ENCODE measurements around the gene EPM2AIP1.
"Not testable (repeated sequence)": the region's sequence is repeated elsewhere in the genome, so short reads cannot be mapped to it uniquely, and the experiment has no call there.

Gene EPM2AIP1

GRCh38 chr3:36992806-36993325, at the start of gene EPM2AIP1:
EPM2AIP1 (minus strand) TSS chr3:36993131; CDS start chr3:36993077, 54 bp downstream.
- in situ Hi-C loops (cut with HindIII; ENCODE audit: low pct_unique_long_range_greater_than_20kb, low sequenced_read_pairs) = no loop called here
- peak in 1 of 2 experiments; percentile 100 for DNase-seq (ENCODE audit: low read depth in 1 of 2, low spot score in 1 of 2)
- no peak for TF ChIP-seq JUND (IDR thresholded peaks at IDR 0.05; ENCODE audit: low read depth)

- in situ Hi-C loops (cut with HindIII; ENCODE audit: low pct_unique_long_range_greater_than_20kb, low sequenced_read_pairs); DNase-seq (ENCODE audit: low read depth in 1 of 2, low spot score in 1 of 2): not testable (repeated sequence)
These were observed 49.8 kb upstream of the EPM2AIP1 start for GRCh38 chr3:37042712-37043111.

- TF ChIP-seq JUND (IDR thresholded peaks at IDR 0.05; ENCODE audit: low read depth) = no peak
- in situ Hi-C loops (cut with HindIII; ENCODE audit: low pct_unique_long_range_greater_than_20kb, low sequenced_read_pairs) = no loop called here
- no peak for DNase-seq (ENCODE audit: low read depth in 1 of 2, low spot score in 1 of 2)
These were observed 48.7 kb upstream of the EPM2AIP1 start for GRCh38 chr3:37041546-37042195.

GRCh38 chr3:37040231-37040630, 47.3 kb upstream of the EPM2AIP1 start:
- TF ChIP-seq JUND (IDR thresholded peaks at IDR 0.05; ENCODE audit: low read depth) = no peak
- in situ Hi-C loops (cut with HindIII; ENCODE audit: low pct_unique_long_range_greater_than_20kb, low sequenced_read_pairs) = no loop called here
- DNase-seq (ENCODE audit: low read depth in 1 of 2, low spot score in 1 of 2) = no peak

- no peak for DNase-seq (ENCODE audit: low read depth in 1 of 2, low spot score in 1 of 2)
These were observed 46.4 kb upstream of the EPM2AIP1 start for GRCh38 chr3:37039161-37039846.

GRCh38 chr3:37037352-37037751, 44.4 kb upstream of the EPM2AIP1 start:
- DNase-seq (ENCODE audit: low read depth in 1 of 2, low spot score in 1 of 2) = no peak
- no peak for TF ChIP-seq JUND (IDR thresholded peaks at IDR 0.05; ENCODE audit: low read depth)
- in situ Hi-C loops (cut with HindIII; ENCODE audit: low pct_unique_long_range_greater_than_20kb, low sequenced_read_pairs) = no loop called here

More at GRCh38 chr3:37039161-37039846, 46.4 kb upstream of the EPM2AIP1 start:
- in situ Hi-C loops (cut with HindIII; ENCODE audit: low pct_unique_long_range_greater_than_20kb, low sequenced_read_pairs) = no loop called here
- TF ChIP-seq JUND (IDR thresholded peaks at IDR 0.05; ENCODE audit: low read depth) = no peak

GRCh38 chr3:37032961-37033360, 40.0 kb upstream of the EPM2AIP1 start:
- no peak for TF ChIP-seq JUND (IDR thresholded peaks at IDR 0.05; ENCODE audit: low read depth)
- no peak for DNase-seq (ENCODE audit: low read depth in 1 of 2, low spot score in 1 of 2)
- in situ Hi-C loops (cut with HindIII; ENCODE audit: low pct_unique_long_range_greater_than_20kb, low sequenced_read_pairs) = no loop called here

- in situ Hi-C loops (cut with HindIII; ENCODE audit: low pct_unique_long_range_greater_than_20kb, low sequenced_read_pairs) = no loop called here
- no peak for TF ChIP-seq JUND (IDR thresholded peaks at IDR 0.05; ENCODE audit: low read depth)
- DNase-seq (ENCODE audit: low read depth in 1 of 2, low spot score in 1 of 2) = no peak
These were observed 38.3 kb upstream of the EPM2AIP1 start for GRCh38 chr3:37031096-37031682.

- TF ChIP-seq JUND (IDR thresholded peaks at IDR 0.05; ENCODE audit: low read depth) = no peak
- in situ Hi-C loops (cut with HindIII; ENCODE audit: low pct_unique_long_range_greater_than_20kb, low sequenced_read_pairs) = no loop called here
- DNase-seq (ENCODE audit: low read depth in 1 of 2, low spot score in 1 of 2) = no peak
These were observed 37.7 kb upstream of the EPM2AIP1 start for GRCh38 chr3:37030588-37030987.

- in situ Hi-C loops (cut with HindIII; ENCODE audit: low pct_unique_long_range_greater_than_20kb, low sequenced_read_pairs) = no loop called here
- no peak for DNase-seq (ENCODE audit: low read depth in 1 of 2, low spot score in 1 of 2)
- no peak for TF ChIP-seq JUND (IDR thresholded peaks at IDR 0.05; ENCODE audit: low read depth)
These were observed 36.7 kb upstream of the EPM2AIP1 start for GRCh38 chr3:37029516-37030163.

GRCh38 chr3:37029111-37029510, 36.2 kb upstream of the EPM2AIP1 start:
- no peak for TF ChIP-seq JUND (IDR thresholded peaks at IDR 0.05; ENCODE audit: low read depth)
- no peak for DNase-seq (ENCODE audit: low read depth in 1 of 2, low spot score in 1 of 2)
- in situ Hi-C loops (cut with HindIII; ENCODE audit: low pct_unique_long_range_greater_than_20kb, low sequenced_read_pairs) = no loop called here

GRCh38 chr3:37028329-37028728, 35.4 kb upstream of the EPM2AIP1 start:
- in situ Hi-C loops (cut with HindIII; ENCODE audit: low pct_unique_long_range_greater_than_20kb, low sequenced_read_pairs) = no loop called here
- no peak for DNase-seq (ENCODE audit: low read depth in 1 of 2, low spot score in 1 of 2)
- TF ChIP-seq JUND (IDR thresholded peaks at IDR 0.05; ENCODE audit: low read depth) = no peak

- TF ChIP-seq JUND (IDR thresholded peaks at IDR 0.05; ENCODE audit: low read depth) = no peak
These were observed 33.9 kb upstream of the EPM2AIP1 start for GRCh38 chr3:37026851-37027250.

More at GRCh38 chr3:37026851-37027250, 33.9 kb upstream of the EPM2AIP1 start:
- no peak for DNase-seq (ENCODE audit: low read depth in 1 of 2, low spot score in 1 of 2)
- in situ Hi-C loops (cut with HindIII; ENCODE audit: low pct_unique_long_range_greater_than_20kb, low sequenced_read_pairs) = no loop called here
